Sigmoid colon (tissue), 7 donors: ENCODE measurements around the gene WDR33. TPM values are rescaled to one million over a fixed set of nuclear protein-coding genes. Genes with fewer than 3 reads are reported as not detected.

ENCODE experiments used
- DNase-seq: peaks from one replicate; pipeline ENCODE4 v3.0.0-alpha.2; 2019
- H3K27ac ChIP-seq, 4 donors: fragments of 200-600 bp; sonication (generic); one replicate each; pipeline ENCODE4 v1.5.1; 2016 to 2019; ENCODE audit warnings: mild to moderate bottlenecking in 1 of 4
- H3K27me3 ChIP-seq, 3 donors: fragments of 200-600 bp; sonication (generic); one replicate each; pipeline ENCODE4 v1.5.1; 2019; ENCODE audit warnings: mild to moderate bottlenecking in 1 of 3
- H3K36me3 ChIP-seq, 4 donors: fragments of 200-600 bp; sonication (generic); one replicate each; pipeline ENCODE4 v1.5.1; 2016 to 2019
- H3K4me1 ChIP-seq, 4 donors: fragments of 200-600 bp; sonication (generic); one replicate each; pipeline ENCODE4 v1.5.1; 2017 to 2019
- H3K4me3 ChIP-seq, 4 donors: fragments of 200-600 bp; sonication (generic); one replicate each; pipeline ENCODE4 v1.5.1; 2017 to 2019; ENCODE audit warnings: mild to moderate bottlenecking in 2 of 4, moderate library complexity in 1 of 4
- H3K9me3 ChIP-seq, 4 donors: fragments of 200-600 bp in 3 of 4; sonication (generic) in 3 of 4; one replicate each; pipeline versions ENCODE4 v1.5.1 to v1.6.1; 2013 to 2019
- CTCF ChIP-seq, 4 experiments: fragments of 450-650 bp in 3 of 4; fragments of 200-600 bp in 1 of 4; IDR thresholded peaks; one replicate each; pipeline ENCODE4 v1.5.1; 2016 to 2019; ENCODE audit warnings: antibody characterized with exemption in 4 of 4, mild to moderate bottlenecking in 3 of 4, moderate library complexity in 2 of 4
- EP300 ChIP-seq, 4 donors: sonication (generic); formaldehyde crosslinking; IDR thresholded peaks; one replicate each; pipeline ENCODE4 v1.6.1; 2017; ENCODE audit warnings: antibody characterized with exemption in 4 of 4
- POLR2A ChIP-seq, 2 donors: fragments of 450-650 bp; IDR thresholded peaks; one replicate each; pipeline ENCODE4 v1.6.1; 2016; ENCODE audit warnings: antibody characterized with exemption in 2 of 2, mild to moderate bottlenecking in 2 of 2, moderate library complexity in 2 of 2
- POLR2AphosphoS5 ChIP-seq, 4 donors: sonication (generic); formaldehyde crosslinking; IDR thresholded peaks; one replicate each; pipeline ENCODE4 v1.6.1; 2017; ENCODE audit warnings: antibody characterized with exemption in 4 of 4
- WGBS, 2 donors: extraction: QIAGEN DNeasy Blood & Tissue Kit; methylation state at CpG; one replicate each; pipeline ENCODE4 v1.1.7; 2013; 5-methylcytosine and 5-hydroxymethylcytosine counted together
- intact Hi-C: fragments of 100-400 bp; cut with DNase I; formaldehyde crosslinking; loops from one replicate; pipeline ENCODE4 v1.15.1; 2023
- polyA plus RNA-seq, 3 donors: library from polyadenylated mRNA; stranded (reverse); fragments of 200-250 nt; gene quantifications; one replicate each; pipeline ENCODE4 v1.2.3, GENCODE V29; 2013
- total RNA-seq, 4 donors: library from RNA; depleted of rRNA; stranded (reverse); fragments of >200 nt; gene quantifications; one replicate each; pipeline ENCODE4 v1.1.0, GENCODE V29; 2016
- donor health status: healthy with polysubstance abuse.
- donor health status: Bipolar disorder and iron deficiency.
- donor health status: healthy.

WDR33 gene
- total and polyA plus RNA-seq, 7 donors, result 8.3 to 45.2 (median 37.8) TPM

- intact Hi-C loops, result no loop called here
- Histone ChIP-seq H3K36me3 (peaks cover 7 to 43% (median 32%) of the 10 kb centered on the region in 4 donors), H3K27me3 (no peaks in the 10 kb centered on the region), H3K4me3 (peak overlapping the region in 1 of 4 donors; percentile 2), H3K9me3 (no peaks in the 10 kb centered on the region), H3K27ac (peak overlapping the region; percentile 86 to 97 (median 92)), H3K4me1 (peaks cover 0 to 100% (median 99%) of the 10 kb centered on the region in 4 donors)
- TF ChIP-seq POLR2AphosphoS5 (IDR thresholded peaks at IDR 0.05) (peak in 2 of 4 donors; percentile 45 to 53), CTCF (IDR thresholded peaks at IDR 0.05) (no peak), EP300 (IDR thresholded peaks at IDR 0.05) (no peak)
- WGBS, 2 donors, result 88 to 89% methylated on average over 16 of the region's 16 CpGs
- peak; percentile 79 for DNase-seq
These were observed 155.5 kb downstream of the WDR33 start for GRCh38 chr2:127655209-127656073.

GRCh38 chr2:127654838-127655175 is 156.2 kb downstream of the WDR33 start:
- no peaks in the 10 kb centered on the region for H3K9me3 ChIP-seq
- TF ChIP-seq CTCF (IDR thresholded peaks at IDR 0.05) (no peak), POLR2A (IDR thresholded peaks at IDR 0.05) (no peak), POLR2AphosphoS5 (IDR thresholded peaks at IDR 0.05) (no peak), EP300 (IDR thresholded peaks at IDR 0.05) (no peak)
- DNase-seq, result peak; percentile 63
- peaks cover 0 to 100% (median 99%) of the 10 kb centered on the region in 4 donors for H3K4me1 ChIP-seq
- peaks cover 7 to 40% (median 30%) of the 10 kb centered on the region in 4 donors for H3K36me3 ChIP-seq
- H3K4me3 ChIP-seq, result no peak overlapping the region
- no peaks in the 10 kb centered on the region for H3K27me3 ChIP-seq
- 93 to 94% methylated on average over 8 of the region's 8 CpGs for WGBS, 2 donors
- intact Hi-C loops, result no loop called here
- peak overlapping the region; percentile 86 to 97 (median 92) for H3K27ac ChIP-seq

GRCh38 chr2:127654084-127654837 is 156.7 kb downstream of the WDR33 start:
- intact Hi-C loops, result no loop called here
- peak overlapping the region; percentile 86 to 97 (median 92) for H3K27ac ChIP-seq
- no peak overlapping the region for H3K4me3 ChIP-seq
- 89 to 93% methylated on average over 24 of the region's 24 CpGs for WGBS, 2 donors
- no peaks in the 10 kb centered on the region for H3K9me3 ChIP-seq
- H3K36me3 ChIP-seq, result peaks cover 7 to 40% (median 31%) of the 10 kb centered on the region in 4 donors
- DNase-seq, result peak; percentile 64
- TF ChIP-seq EP300 (IDR thresholded peaks at IDR 0.05), result no peak
- TF ChIP-seq POLR2A (IDR thresholded peaks at IDR 0.05), result no peak
- TF ChIP-seq POLR2AphosphoS5 (IDR thresholded peaks at IDR 0.05), result peak in 2 of 4 donors; percentile 2 to 12
- no peak for TF ChIP-seq CTCF (IDR thresholded peaks at IDR 0.05)
- H3K4me1 ChIP-seq, result peaks cover 0 to 100% (median 99%) of the 10 kb centered on the region in 4 donors
- H3K27me3 ChIP-seq, result no peaks in the 10 kb centered on the region

- Histone ChIP-seq H3K4me1 (peaks cover 0 to 99% (median 97%) of the 10 kb centered on the region in 4 donors), H3K4me3 (no peak overlapping the region), H3K36me3 (peaks cover 7 to 41% (median 31%) of the 10 kb centered on the region in 4 donors), H3K27ac (peak overlapping the region; percentile 86 to 97 (median 92)), H3K27me3 (no peaks in the 10 kb centered on the region), H3K9me3 (no peaks in the 10 kb centered on the region)
- intact Hi-C loops, result loop anchor here (2.0 kb wide), 1 partner anchor 21 kb away; the partner anchor contains the start of gene LIMS2
- TF ChIP-seq POLR2A (IDR thresholded peaks at IDR 0.05) (no peak), CTCF (IDR thresholded peaks at IDR 0.05) (no peak), EP300 (IDR thresholded peaks at IDR 0.05) (peak in 1 of 4 donors; percentile 10), POLR2AphosphoS5 (IDR thresholded peaks at IDR 0.05) (peak in 1 of 4 donors; percentile 25)
- 74 to 81% methylated on average over 16 of the region's 16 CpGs for WGBS, 2 donors
- DNase-seq, result peak; percentile 73
These were observed 157.4 kb downstream of the WDR33 start for GRCh38 chr2:127653421-127654083.
